Fibroblast of skin of scalp (primary cell): Measurements from ENCODE around the gene CISD2.
"Not testable (repeated sequence)": the region's sequence is repeated elsewhere in the genome, so short reads cannot be mapped to it uniquely, and the experiment has no call there.

Experiments
- DNase-seq: peaks from one replicate; pipeline ENCODE4 v3.0.0-alpha.2; 2013

The CISD2 gene

DNA sequence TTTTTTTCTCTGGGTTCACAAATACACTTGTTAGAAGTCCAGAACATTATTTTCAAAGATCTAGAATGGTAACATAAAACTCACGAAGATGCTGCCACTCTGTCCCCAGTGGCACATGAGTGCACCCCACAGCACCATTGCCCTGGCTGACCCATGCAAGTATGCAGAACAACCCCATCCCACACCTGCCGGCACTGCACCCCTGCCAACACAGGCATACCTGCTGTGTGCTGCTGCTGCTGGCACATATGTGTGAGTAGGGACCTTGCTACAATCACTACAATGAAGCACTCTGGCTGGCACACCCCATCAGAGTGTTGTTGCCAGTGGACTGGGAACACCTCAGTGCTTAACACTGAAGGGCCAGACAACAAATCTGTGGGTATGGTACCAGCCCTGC, 66.9 kb downstream of the CISD2 start:
- no peak for DNase-seq

DNA sequence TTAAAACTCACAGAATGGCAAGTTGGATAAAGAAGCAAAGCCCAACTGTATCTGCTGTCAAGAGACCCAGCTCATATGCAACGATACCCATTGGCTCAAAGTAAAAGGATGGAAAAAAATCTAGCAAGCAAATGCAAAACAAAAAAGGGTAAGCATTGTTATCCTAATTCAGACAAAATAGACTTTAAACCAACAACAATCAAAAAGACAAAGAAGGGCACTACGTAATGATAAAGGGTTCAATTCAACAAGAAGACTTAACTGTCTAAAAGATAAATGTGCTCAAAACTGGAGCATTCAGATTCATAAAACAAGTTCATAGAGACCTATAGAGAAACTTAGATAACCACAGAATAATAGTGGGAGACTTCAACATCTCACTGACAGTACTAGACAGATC, 69.3 kb downstream of the CISD2 start:
- not testable (repeated sequence) for DNase-seq
